Measurements from ENCODE around the gene NAPG. TPM values are rescaled to one million over a fixed set of nuclear protein-coding genes. Genes with fewer than 3 reads are reported as not detected.

NAPG gene
- total and polyA plus RNA-seq, 2 donors (not counting 3 experiments of a cell fraction or from before 2014, with no cell fraction given), result 10.8 to 34.1 TPM

DNA sequence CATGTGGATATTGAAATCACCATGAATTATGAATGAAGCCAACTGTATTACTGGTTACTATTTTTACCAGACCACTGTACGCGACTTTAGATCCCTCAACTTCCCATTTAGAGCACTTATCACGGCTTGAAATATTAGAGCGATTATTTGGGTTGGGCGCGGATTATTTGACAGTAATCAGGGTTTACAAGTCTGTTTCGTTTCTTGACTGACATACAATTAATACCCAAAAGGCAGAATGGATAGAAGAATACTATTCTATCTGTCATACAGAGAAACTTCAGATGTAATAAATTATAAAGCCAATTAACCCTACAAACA is 496 bp upstream of the NAPG start:
- H3K9me3 ChIP-seq (replicated peaks; ENCODE audit: control insufficient read depth, insufficient read depth, low read length), result no peaks in the 10 kb centered on the region
- no peak for FAIRE-seq
- H3K9me1 ChIP-seq (replicated peaks; ENCODE audit: control insufficient read depth, extremely low read depth, insufficient read depth, low read length), result no peaks in the 10 kb centered on the region
- H3K79me2 ChIP-seq (ENCODE audit: control insufficient read depth, insufficient read depth, low read length), result peaks cover 39% of the 10 kb centered on the region
- intact Hi-C loops (cut with micrococcal nuclease) (loop anchor here (10.0 kb wide), 2 partner anchors 251 to 911 kb away; partner anchors contain the start of gene PPP4R1), dilution Hi-C loops (cut with MboI; ENCODE audit: extremely low pct_ligation_motif_present, low sequenced_read_pairs) (no loop called here)
- H3K36me3 ChIP-seq (ENCODE audit: control insufficient read depth in 2 of 2, extremely low read depth in 1 of 2, insufficient read depth in 2 of 2, low read length in 2 of 2), result no peaks in the 10 kb centered on the region
- DNase-seq (ENCODE audit: low read depth, low spot score), result no peak
- TF ChIP-seq, protein P1, sequence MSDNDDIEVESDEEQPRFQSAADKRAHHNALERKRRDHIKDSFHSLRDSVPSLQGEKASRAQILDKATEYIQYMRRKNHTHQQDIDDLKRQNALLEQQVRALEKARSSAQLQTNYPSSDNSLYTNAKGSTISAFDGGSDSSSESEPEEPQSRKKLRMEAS (IDR thresholded peaks at IDR 0.05; ENCODE audit: insufficient read depth, insufficient read length), result no peak
- no peak for TF ChIP-seq FOS (IDR thresholded peaks at IDR 0.05; ENCODE audit: borderline replicate concordance, insufficient read depth, low read length)
- no peak overlapping the region for H3K9ac ChIP-seq (replicated peaks; ENCODE audit: extremely low read depth, insufficient read depth, low read length)
- H3K4me2 ChIP-seq (ENCODE audit: insufficient read depth, low read length), result peak overlapping the region; percentile 78
- ChIA-PET POLR2A (interaction anchor here (0.9 kb wide), 1 partner anchor 10 kb away, joined by 6 read pairs; no protein-coding TSS in a partner anchor), CTCF (interaction anchor here (0.6 to 1.4 kb wide), 8 partner anchors 9 to 1916 kb away, joined by 3 to 5 read pairs (median 3); partner anchors contain the start of gene RAB12)
- peak overlapping the region in 2 of 3 experiments; percentile 94 to 98 for H3K4me3 ChIP-seq (replicated peaks in 1 of 3; ENCODE audit: insufficient read depth in 1 of 3, low read depth in 1 of 3, low read length in 3 of 3)
- peaks cover 10 to 11% of the 10 kb centered on the region in 2 experiments for H3K27me3 ChIP-seq (ENCODE audit: control insufficient read depth in 2 of 2, insufficient read depth in 2 of 2, low read length in 2 of 2)
- peaks cover 2% of the 10 kb centered on the region for H4K20me1 ChIP-seq (replicated peaks; ENCODE audit: control insufficient read depth, extremely low read depth, insufficient read depth, low read length)
- H3K27ac ChIP-seq (ENCODE audit: insufficient read depth, low read depth, low read length), result no peak overlapping the region
- peak overlapping the region; percentile 43 for H2AFZ ChIP-seq (ENCODE audit: low read depth, low read length)
- H3K4me1 ChIP-seq (ENCODE audit: control insufficient read depth, extremely low read depth, insufficient read depth, low read length), result peaks cover 7% of the 10 kb centered on the region
- BruUV-seq (replicated peaks), result no TSS peak

DNA sequence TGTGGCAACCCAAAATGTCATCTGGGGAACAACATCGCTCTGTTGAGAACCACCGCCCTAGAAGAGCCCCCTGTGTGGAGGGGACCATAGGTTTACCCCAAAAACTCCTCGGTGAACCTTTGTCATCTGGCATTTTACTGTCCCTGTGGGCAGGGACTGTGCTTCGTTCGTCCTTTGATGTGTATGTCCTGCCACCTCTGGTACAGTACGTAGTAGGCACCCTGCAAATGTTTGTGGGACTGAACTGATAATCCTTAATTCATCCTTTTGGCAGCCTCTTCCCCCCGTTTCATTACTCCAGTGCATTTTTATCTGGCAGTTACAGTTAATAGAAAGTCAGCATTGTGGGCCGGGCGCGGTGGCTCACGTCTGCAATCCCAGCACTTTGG is 728 bp downstream of the NAPG start:
- peak overlapping the region; percentile 78 for H3K9ac ChIP-seq (replicated peaks; ENCODE audit: extremely low read depth, insufficient read depth, low read length)
- peak overlapping the region; percentile 63 for H3K27ac ChIP-seq (ENCODE audit: insufficient read depth, low read depth, low read length)
- TF ChIP-seq POLR2A (IDR thresholded peaks at IDR 0.05; ENCODE audit: low read depth, low read length) (no peak), MYC (IDR thresholded peaks at IDR 0.05; ENCODE audit: low read depth, low read length) (no peak), POLR2AphosphoS5 (IDR thresholded peaks at IDR 0.05; ENCODE audit: insufficient read depth, low read depth, low read length) (no peak), JUN (IDR thresholded peaks at IDR 0.05; ENCODE audit: borderline replicate concordance, insufficient read depth, insufficient read length, low read depth) (no peak), GATA2 (IDR thresholded peaks at IDR 0.05; ENCODE audit: insufficient read depth, insufficient read length, low read depth, low read length) (no peak)
- TF ChIP-seq, protein P2, sequence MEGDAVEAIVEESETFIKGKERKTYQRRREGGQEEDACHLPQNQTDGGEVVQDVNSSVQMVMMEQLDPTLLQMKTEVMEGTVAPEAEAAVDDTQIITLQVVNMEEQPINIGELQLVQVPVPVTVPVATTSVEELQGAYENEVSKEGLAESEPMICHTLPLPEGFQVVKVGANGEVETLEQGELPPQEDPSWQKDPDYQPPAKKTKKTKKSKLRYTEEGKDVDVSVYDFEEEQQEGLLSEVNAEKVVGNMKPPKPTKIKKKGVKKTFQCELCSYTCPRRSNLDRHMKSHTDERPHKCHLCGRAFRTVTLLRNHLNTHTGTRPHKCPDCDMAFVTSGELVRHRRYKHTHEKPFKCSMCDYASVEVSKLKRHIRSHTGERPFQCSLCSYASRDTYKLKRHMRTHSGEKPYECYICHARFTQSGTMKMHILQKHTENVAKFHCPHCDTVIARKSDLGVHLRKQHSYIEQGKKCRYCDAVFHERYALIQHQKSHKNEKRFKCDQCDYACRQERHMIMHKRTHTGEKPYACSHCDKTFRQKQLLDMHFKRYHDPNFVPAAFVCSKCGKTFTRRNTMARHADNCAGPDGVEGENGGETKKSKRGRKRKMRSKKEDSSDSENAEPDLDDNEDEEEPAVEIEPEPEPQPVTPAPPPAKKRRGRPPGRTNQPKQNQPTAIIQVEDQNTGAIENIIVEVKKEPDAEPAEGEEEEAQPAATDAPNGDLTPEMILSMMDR (IDR thresholded peaks at IDR 0.05; ENCODE audit: extremely low read depth in 1 of 2, insufficient read depth in 1 of 2, low read depth in 1 of 2, low read length in 2 of 2), result no peak
- TF ChIP-seq, protein P1 (IDR thresholded peaks at IDR 0.05; ENCODE audit: insufficient read depth, insufficient read length), result no peak
- TSS peak; percentile 43 for BruUV-seq (replicated peaks)
- H3K4me2 ChIP-seq (ENCODE audit: insufficient read depth, low read length), result peak overlapping the region; percentile 93
- FAIRE-seq (peak; percentile 12), DNase-seq (ENCODE audit: low read depth, low spot score) (no peak)
- dilution Hi-C loops (cut with MboI; ENCODE audit: extremely low pct_ligation_motif_present, low sequenced_read_pairs) (no loop called here), intact Hi-C loops (cut with micrococcal nuclease) (loop anchor here (10.0 kb wide), 2 partner anchors 252 to 912 kb away; partner anchors contain the start of gene PPP4R1)
- peaks cover 49% of the 10 kb centered on the region for H3K79me2 ChIP-seq (ENCODE audit: control insufficient read depth, insufficient read depth, low read length)
- H3K36me3 ChIP-seq (ENCODE audit: control insufficient read depth in 2 of 2, extremely low read depth in 1 of 2, insufficient read depth in 2 of 2, low read length in 2 of 2), result no peaks in the 10 kb centered on the region
- peak overlapping the region; percentile 41 to 98 (median 94) for H3K4me3 ChIP-seq (replicated peaks in 1 of 3; ENCODE audit: insufficient read depth in 1 of 3, low read depth in 1 of 3, low read length in 3 of 3)
- peaks cover 6% of the 10 kb centered on the region for H4K20me1 ChIP-seq (replicated peaks; ENCODE audit: control insufficient read depth, extremely low read depth, insufficient read depth, low read length)
- peaks cover 9 to 10% of the 10 kb centered on the region in 2 experiments for H3K27me3 ChIP-seq (ENCODE audit: control insufficient read depth in 2 of 2, insufficient read depth in 2 of 2, low read length in 2 of 2)
- no peaks in the 10 kb centered on the region for H3K9me1 ChIP-seq (replicated peaks; ENCODE audit: control insufficient read depth, extremely low read depth, insufficient read depth, low read length)
- peaks cover 7% of the 10 kb centered on the region for H3K4me1 ChIP-seq (ENCODE audit: control insufficient read depth, extremely low read depth, insufficient read depth, low read length)
- H3K9me3 ChIP-seq (replicated peaks; ENCODE audit: control insufficient read depth, insufficient read depth, low read length), result no peaks in the 10 kb centered on the region
- ChIA-PET CTCF (interaction anchor here (1.1 kb wide), 1 partner anchor 34 kb away, joined by 3 read pairs; no protein-coding TSS in a partner anchor), POLR2A (no interaction called here)
- no peak overlapping the region for H2AFZ ChIP-seq (ENCODE audit: low read depth, low read length)
